Measurements from ENCODE around the gene KLK14.

KLK14 gene

DNA sequence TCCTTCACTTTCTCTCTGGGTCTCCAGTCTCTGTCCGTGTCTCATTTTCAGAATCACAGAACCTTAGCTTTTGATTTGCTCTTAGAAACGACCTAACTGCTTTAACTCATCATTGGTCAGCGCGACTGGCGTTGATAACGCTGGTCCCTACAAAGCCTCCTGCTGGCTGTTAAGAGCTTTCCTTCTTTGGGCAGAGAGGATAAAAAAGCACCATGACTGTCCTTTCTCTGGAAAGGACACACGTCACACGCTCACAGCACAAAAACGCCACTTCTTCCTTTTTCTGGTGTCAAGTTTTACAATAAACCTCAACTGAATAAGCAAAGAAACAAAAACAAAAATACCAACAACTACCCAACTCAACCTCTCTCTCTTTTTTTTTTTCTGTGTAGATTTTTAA lies 46.2 kb downstream of the KLK14 start:
- DNase-seq: no peak

DNA sequence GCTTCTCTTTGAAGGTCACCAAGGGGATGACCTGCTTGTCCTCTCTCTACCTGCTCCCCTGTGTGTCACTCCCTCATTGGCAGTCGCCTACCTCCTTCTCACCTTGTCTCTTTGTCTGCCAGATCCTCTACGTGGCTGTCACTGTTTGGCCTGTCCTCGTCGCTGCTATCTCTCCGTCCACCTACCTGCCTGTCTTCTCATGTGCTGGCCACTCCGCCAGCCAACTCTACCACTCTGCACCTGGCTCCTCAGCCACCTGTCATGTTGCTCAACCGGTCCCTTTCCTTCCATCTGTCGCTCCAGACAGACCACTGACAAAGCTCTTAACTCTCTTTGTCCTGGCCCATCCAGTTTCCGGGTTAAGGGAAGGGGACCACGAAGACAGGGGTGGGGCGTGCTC lies 48.0 kb downstream of the KLK14 start, which contains the start of gene KLK12:
KLK12 (minus strand) TSS at position 299 of the 400 bp plus-strand sequence. CDS start 381 bp downstream, outside the sequence.
- no peak for DNase-seq

DNA sequence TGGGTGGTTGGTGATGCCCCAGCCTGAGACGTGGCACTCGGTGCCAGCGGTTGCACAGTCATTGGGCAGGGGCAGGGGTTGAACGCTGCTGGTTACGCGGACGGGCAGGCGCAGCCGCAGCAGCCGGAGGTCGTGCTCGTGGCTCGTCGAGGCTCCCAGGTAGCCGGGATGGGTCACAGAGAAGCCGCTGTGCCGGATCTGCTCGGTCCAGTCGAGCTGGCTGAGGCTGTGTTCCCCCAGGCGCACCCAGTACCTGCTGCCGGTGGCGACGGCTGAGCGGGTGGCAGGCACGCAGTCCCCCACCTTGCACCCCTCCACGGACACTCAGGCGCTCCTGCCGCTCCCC lies 50.8 kb downstream of the KLK14 start:
- no peak for DNase-seq

- no peak for DNase-seq
Observed at GRCh38 chr19:51031220-51031879, 51.3 kb downstream of the KLK14 start.

GRCh38 chr19:51030631-51031030 lies 52.1 kb downstream of the KLK14 start:
- no peak for DNase-seq

- no peak for DNase-seq
Observed at GRCh38 chr19:51029718-51030117, 53.0 kb downstream of the KLK14 start.

Data from CD4-positive, alpha-beta T cell treated with Interleukin-17A for 4 hours (primary cell).